ENCODE results near the gene ADAMTS6.
"Not testable (repeated sequence)": the region's sequence is repeated elsewhere in the genome, so short reads cannot be mapped to it uniquely, and the experiment has no call there.

Gene ADAMTS6

GRCh38 chr5:65326922-65327321 is 154.8 kb downstream of the ADAMTS6 start:
- no peak for DNase-seq (ENCODE audit: low read depth)
- no peak overlapping the region for H3K4me3 ChIP-seq (ENCODE audit: low read length)
- TF ChIP-seq, protein P1, sequence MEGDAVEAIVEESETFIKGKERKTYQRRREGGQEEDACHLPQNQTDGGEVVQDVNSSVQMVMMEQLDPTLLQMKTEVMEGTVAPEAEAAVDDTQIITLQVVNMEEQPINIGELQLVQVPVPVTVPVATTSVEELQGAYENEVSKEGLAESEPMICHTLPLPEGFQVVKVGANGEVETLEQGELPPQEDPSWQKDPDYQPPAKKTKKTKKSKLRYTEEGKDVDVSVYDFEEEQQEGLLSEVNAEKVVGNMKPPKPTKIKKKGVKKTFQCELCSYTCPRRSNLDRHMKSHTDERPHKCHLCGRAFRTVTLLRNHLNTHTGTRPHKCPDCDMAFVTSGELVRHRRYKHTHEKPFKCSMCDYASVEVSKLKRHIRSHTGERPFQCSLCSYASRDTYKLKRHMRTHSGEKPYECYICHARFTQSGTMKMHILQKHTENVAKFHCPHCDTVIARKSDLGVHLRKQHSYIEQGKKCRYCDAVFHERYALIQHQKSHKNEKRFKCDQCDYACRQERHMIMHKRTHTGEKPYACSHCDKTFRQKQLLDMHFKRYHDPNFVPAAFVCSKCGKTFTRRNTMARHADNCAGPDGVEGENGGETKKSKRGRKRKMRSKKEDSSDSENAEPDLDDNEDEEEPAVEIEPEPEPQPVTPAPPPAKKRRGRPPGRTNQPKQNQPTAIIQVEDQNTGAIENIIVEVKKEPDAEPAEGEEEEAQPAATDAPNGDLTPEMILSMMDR (IDR thresholded peaks at IDR 0.05; ENCODE audit: insufficient read depth, low read depth, low read length, missing control alignments), result no peak

DNA sequence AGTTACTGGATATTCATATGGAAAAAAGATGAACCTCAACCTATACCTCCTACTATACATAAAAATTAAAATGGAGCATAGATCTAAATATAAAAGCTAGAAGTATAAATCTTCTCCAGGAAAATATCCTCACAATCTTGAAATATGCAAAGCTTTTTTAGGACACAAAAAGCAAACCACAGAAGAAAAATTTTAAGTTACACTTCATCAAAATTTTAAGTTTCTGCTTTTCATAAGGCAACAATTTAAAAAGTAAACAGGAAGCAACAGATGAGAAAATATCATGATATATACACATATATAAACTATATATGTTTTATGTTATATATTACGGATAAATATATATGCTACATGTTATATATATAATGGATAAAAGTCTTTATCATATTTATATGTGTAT is 157.5 kb downstream of the ADAMTS6 start:
- TF ChIP-seq, protein P1 (IDR thresholded peaks at IDR 0.05; ENCODE audit: insufficient read depth, low read depth, low read length, missing control alignments), result no peak
- DNase-seq (ENCODE audit: low read depth), result no peak

GRCh38 chr5:65320704-65321103 is 161.0 kb downstream of the ADAMTS6 start:
- not testable (repeated sequence) for H3K4me3 ChIP-seq (ENCODE audit: low read length); DNase-seq (ENCODE audit: low read depth)

More for the DNA sequence above, 157.5 kb downstream of the ADAMTS6 start:
- no peak overlapping the region for H3K4me3 ChIP-seq (ENCODE audit: low read length)

- no peak for DNase-seq (ENCODE audit: low read depth)
- H3K4me3 ChIP-seq (ENCODE audit: low read length), result no peak overlapping the region
- TF ChIP-seq, protein P1 (IDR thresholded peaks at IDR 0.05; ENCODE audit: insufficient read depth, low read depth, low read length, missing control alignments), result no peak
Observed at GRCh38 chr5:65320250-65320649, 161.5 kb downstream of the ADAMTS6 start.

- no peak for DNase-seq (ENCODE audit: low read depth)
- TF ChIP-seq, protein P1 (IDR thresholded peaks at IDR 0.05; ENCODE audit: insufficient read depth, low read depth, low read length, missing control alignments), result no peak
- H3K4me3 ChIP-seq (ENCODE audit: low read length), result no peak overlapping the region
Observed at GRCh38 chr5:65307931-65308330, 173.8 kb downstream of the ADAMTS6 start.

DNA sequence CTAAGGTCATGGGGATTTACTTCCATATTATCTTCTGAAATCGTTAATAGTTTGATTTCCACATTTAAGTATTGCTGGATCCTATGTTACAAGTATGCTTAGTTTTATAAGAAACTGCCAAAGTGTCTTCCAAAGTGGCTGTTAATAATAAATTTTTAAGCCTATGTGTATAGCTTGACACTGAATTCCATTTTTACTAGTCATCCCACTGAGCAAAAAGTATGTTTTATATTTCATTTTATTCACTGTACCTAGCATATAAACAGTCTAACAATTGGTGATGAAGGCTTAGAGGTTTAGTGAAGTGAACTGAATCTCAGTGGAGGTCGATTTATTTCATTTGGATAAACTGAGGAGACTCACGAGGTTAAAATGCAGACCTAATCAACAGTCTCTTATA is 174.6 kb downstream of the ADAMTS6 start:
- no peak for DNase-seq (ENCODE audit: low read depth)
- TF ChIP-seq, protein P1 (IDR thresholded peaks at IDR 0.05; ENCODE audit: insufficient read depth, low read depth, low read length, missing control alignments), result no peak
- no peak overlapping the region for H3K4me3 ChIP-seq (ENCODE audit: low read length)

DNA sequence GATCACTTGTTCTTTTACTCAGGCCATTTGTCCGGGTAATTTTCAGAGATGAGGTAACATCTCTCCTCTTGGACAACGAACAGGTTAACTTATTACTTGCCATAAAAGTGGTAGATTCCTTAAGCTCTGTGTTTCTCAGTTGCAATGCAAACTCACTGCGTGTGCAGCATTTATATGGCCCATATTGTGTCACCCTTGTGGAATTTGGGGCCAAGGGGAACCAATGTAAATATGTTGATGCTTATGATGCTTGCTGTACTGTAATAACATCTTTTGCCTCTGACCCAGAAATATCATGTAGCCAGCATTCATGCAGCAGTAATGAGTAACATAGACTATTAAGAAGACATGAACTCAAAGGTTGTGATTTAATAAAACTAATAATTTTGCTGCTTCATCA is 175.8 kb downstream of the ADAMTS6 start:
- no peak overlapping the region for H3K4me3 ChIP-seq (ENCODE audit: low read length)
- TF ChIP-seq, protein P1 (IDR thresholded peaks at IDR 0.05; ENCODE audit: insufficient read depth, low read depth, low read length, missing control alignments), result no peak
- DNase-seq (ENCODE audit: low read depth), result no peak

Data from epithelial cell of esophagus (primary cell).